ENCODE data around the gene PHKG2.

GRCh38 chr16:30721167-30721566, 27.1 kb upstream of the PHKG2 start:
- TF ChIP-seq CTCF (IDR thresholded peaks at IDR 0.05) (no peak), POLR2A (IDR thresholded peaks at IDR 0.05) (no peak)

Data from body of pancreas (tissue), 4 donors.